ENCODE measurements around the gene DNLZ.
"Not testable (repeated sequence)": the region's sequence is repeated elsewhere in the genome, so short reads cannot be mapped to it uniquely, and the experiment has no call there.

GRCh38 chr9:136405904-136406303, 42.4 kb upstream of the DNLZ start:
- TF ChIP-seq IKZF1 (conservative IDR thresholded peaks at IDR 0.05); TARDBP (IDR thresholded peaks at IDR 0.05; ENCODE audit: borderline replicate concordance); MTA3 (IDR thresholded peaks at IDR 0.05; ENCODE audit: borderline replicate concordance, low read length); MYB (IDR thresholded peaks at IDR 0.05; ENCODE audit: borderline replicate concordance, low read depth, low read length); PBX3 (IDR thresholded peaks at IDR 0.05; ENCODE audit: insufficient replicate concordance, low read depth, low read length); POLR2AphosphoS5 (IDR thresholded peaks at IDR 0.05; ENCODE audit: low read length); SIN3A (IDR thresholded peaks at IDR 0.05; ENCODE audit: low read depth, low read length); EZH2 (IDR thresholded peaks at IDR 0.05; ENCODE audit: borderline replicate concordance, control insufficient read depth, low read depth, low read length); CTCF (IDR thresholded peaks at IDR 0.05 in 2 of 3, conservative IDR thresholded peaks at IDR 0.05 in 1 of 3; ENCODE audit: control insufficient read depth in 2 of 3, extremely low read depth in 1 of 3, insufficient read depth in 1 of 3, low read depth in 3 of 3, low read length in 3 of 3); ATF7 (IDR thresholded peaks at IDR 0.05; ENCODE audit: low read depth); SIX5 (IDR thresholded peaks at IDR 0.05; ENCODE audit: low read depth, low read length, severe bottlenecking); REST (IDR thresholded peaks at IDR 0.05; ENCODE audit: low read depth, low read length): not testable (repeated sequence)

Measured in GM12878 (cell line).